ENCODE data around the gene ICE1.

GRCh38 chr5:5416733-5417132 is 5.7 kb upstream of the ICE1 start:
- no peak for TF ChIP-seq CTCF (IDR thresholded peaks at IDR 0.05)
- TF ChIP-seq POLR2A (IDR thresholded peaks at IDR 0.05), result no peak
- no peak for TF ChIP-seq POLR2AphosphoS5 (IDR thresholded peaks at IDR 0.05)
